IPS DF 6.9 (cell line): Measurements from ENCODE around the gene SELENON.

Experiments used
- DNase-seq: peaks from one replicate; pipeline ENCODE4 v3.0.0-alpha.2; 2013; ENCODE audit warnings: low read depth, low spot score
- H3K27ac ChIP-seq: one replicate; pipeline ENCODE4 v1.5.1; 2013; ENCODE audit warnings: low read length, control low read depth
- H3K27me3 ChIP-seq: 2 replicates; pipeline ENCODE4 v1.6.1; 2013; ENCODE audit warnings: mild to moderate bottlenecking, low read length; ENCODE audit not compliant: control insufficient read depth, insufficient read depth
- H3K36me3 ChIP-seq: 2 replicates; pipeline ENCODE4 v1.6.1; 2013; ENCODE audit warnings: low read length; ENCODE audit not compliant: control insufficient read depth, insufficient read depth
- H3K4me1 ChIP-seq: 2 replicates; pipeline ENCODE4 v1.6.1; 2013; ENCODE audit warnings: low read length; ENCODE audit not compliant: control insufficient read depth, insufficient read depth
- H3K4me3 ChIP-seq: 2 replicates; pipeline ENCODE4 v1.5.1; 2013; ENCODE audit warnings: mild to moderate bottlenecking, low read length
- H3K9me3 ChIP-seq: 2 replicates; pipeline ENCODE4 v1.6.1; 2013; ENCODE audit warnings: low read length, inconsistent platforms; ENCODE audit not compliant: control insufficient read depth, insufficient read depth
- WGBS: extraction: QIAGEN DNeasy Blood & Tissue Kit; methylation state at CpG from one replicate; pipeline ENCODE4 v1.1.7; 2013; ENCODE audit warnings: mixed read lengths, missing lambda C conversion rate; ENCODE audit not compliant: insufficient read length, insufficient coverage; 5-methylcytosine and 5-hydroxymethylcytosine counted together

SELENON gene

GRCh38 chr1:25848531-25848930 lies 48.5 kb downstream of the SELENON start:
- no peaks in the 10 kb centered on the region for H3K27me3 ChIP-seq
- H3K9me3 ChIP-seq: no peaks in the 10 kb centered on the region
- H3K36me3 ChIP-seq: no peaks in the 10 kb centered on the region
- no peak overlapping the region for H3K4me3 ChIP-seq
- H3K4me1 ChIP-seq: no peaks in the 10 kb centered on the region
- DNase-seq: no peak
- no CpG with 5 or more reads among the region's 1 CpG for WGBS
- H3K27ac ChIP-seq: no peak overlapping the region

DNA sequence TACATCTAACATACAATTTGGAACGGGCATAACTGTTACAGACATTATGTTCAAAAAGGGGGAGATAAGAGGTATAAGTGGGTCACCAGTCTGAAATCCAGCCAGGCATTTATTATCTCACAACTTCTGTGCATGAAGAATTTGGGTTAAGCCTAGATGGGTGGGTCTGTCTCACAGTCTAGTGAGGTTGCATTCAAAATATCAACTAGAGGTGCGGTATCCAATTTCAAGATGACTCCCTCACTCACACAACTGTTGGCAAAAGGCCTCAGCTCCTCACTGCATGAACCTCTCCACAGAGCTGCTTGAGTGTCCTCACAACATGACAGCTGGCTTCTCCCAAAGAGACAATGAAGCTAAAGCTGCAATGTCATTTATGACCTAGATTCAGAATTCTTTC lies 54.6 kb downstream of the SELENON start:
- Histone ChIP-seq H3K36me3 (no peaks in the 10 kb centered on the region), H3K4me1 (no peaks in the 10 kb centered on the region), H3K27ac (no peak overlapping the region), H3K4me3 (no peak overlapping the region), H3K27me3 (no peaks in the 10 kb centered on the region), H3K9me3 (no peaks in the 10 kb centered on the region)
- no peak for DNase-seq
- WGBS: no CpG with 5 or more reads among the region's 2 CpGs

DNA sequence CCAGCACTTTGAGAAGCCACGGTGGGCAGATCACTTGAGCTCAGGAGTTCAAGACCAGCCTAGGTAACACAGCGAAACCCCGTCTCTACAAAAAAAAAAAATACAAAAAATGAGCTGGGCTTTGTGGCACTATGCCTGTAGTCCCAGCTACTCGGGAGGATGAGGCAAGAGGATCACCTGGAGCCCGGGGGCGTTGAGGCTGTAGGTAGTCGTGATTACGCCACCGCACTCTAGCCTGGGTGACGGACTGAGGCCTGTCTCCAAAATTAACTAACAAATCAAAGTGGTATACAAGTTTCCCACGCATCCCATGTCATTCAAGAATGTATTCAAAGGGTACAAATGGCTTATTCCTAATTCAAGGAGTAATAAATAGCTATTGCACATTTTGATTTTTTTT lies 56.9 kb downstream of the SELENON start:
- Histone ChIP-seq H3K27me3 (no peaks in the 10 kb centered on the region), H3K4me1 (no peaks in the 10 kb centered on the region), H3K27ac (no peak overlapping the region), H3K4me3 (no peak overlapping the region), H3K9me3 (no peaks in the 10 kb centered on the region), H3K36me3 (no peaks in the 10 kb centered on the region)
- whole genome bisulfite sequencing: no CpG with 5 or more reads among the region's 11 CpGs
- no peak for DNase-seq

- Histone ChIP-seq H3K4me3 (peak overlapping the region; percentile 60; the same call in 1 of the 2 replicates), H3K36me3 (no peaks in the 10 kb centered on the region), H3K27ac (no peak overlapping the region), H3K9me3 (no peaks in the 10 kb centered on the region), H3K27me3 (no peaks in the 10 kb centered on the region), H3K4me1 (no peaks in the 10 kb centered on the region)
- WGBS: no CpG with 5 or more reads among the region's 7 CpGs
- no peak for DNase-seq
These were observed 58.5 kb downstream of the SELENON start for GRCh38 chr1:25858494-25858893.

- no peak within 1 kb of the TSS for H3K27ac ChIP-seq
- no CpG with 5 or more reads among the region's 77 CpGs for WGBS
- no peaks in the 10 kb centered on the region for H3K9me3 ChIP-seq
- H3K27me3 ChIP-seq: no peaks in the 10 kb centered on the region
- H3K36me3 ChIP-seq: no peaks in the 10 kb centered on the region
- DNase-seq: no peak
- H3K4me1 ChIP-seq: no peaks in the 10 kb centered on the region
- H3K4me3 ChIP-seq: peak within 1 kb of the TSS; percentile 60
These were observed 59.2 kb downstream of the SELENON start, which contains the start of gene AUNIP for GRCh38 chr1:25858906-25859789. AUNIP (minus strand) TSS chr1:25859457; CDS start chr1:25859357, 100 bp downstream.

GRCh38 chr1:25861316-25862286 lies 61.6 kb downstream of the SELENON start:
- Histone ChIP-seq H3K27ac (no peak overlapping the region), H3K4me3 (no peak overlapping the region), H3K4me1 (no peaks in the 10 kb centered on the region), H3K27me3 (no peaks in the 10 kb centered on the region), H3K9me3 (no peaks in the 10 kb centered on the region), H3K36me3 (no peaks in the 10 kb centered on the region)
- no peak for DNase-seq
- no CpG with 5 or more reads among the region's 16 CpGs for WGBS

- WGBS: no CpG with 5 or more reads among the region's 20 CpGs
- Histone ChIP-seq H3K9me3 (no peaks in the 10 kb centered on the region), H3K4me1 (peaks cover 2% of the 10 kb centered on the region; the same call in 1 of the 2 replicates), H3K4me3 (no peak overlapping the region), H3K36me3 (no peaks in the 10 kb centered on the region), H3K27me3 (no peaks in the 10 kb centered on the region), H3K27ac (no peak overlapping the region)
- no peak for DNase-seq
These were observed 62.9 kb downstream of the SELENON start for GRCh38 chr1:25862785-25863485.

DNA sequence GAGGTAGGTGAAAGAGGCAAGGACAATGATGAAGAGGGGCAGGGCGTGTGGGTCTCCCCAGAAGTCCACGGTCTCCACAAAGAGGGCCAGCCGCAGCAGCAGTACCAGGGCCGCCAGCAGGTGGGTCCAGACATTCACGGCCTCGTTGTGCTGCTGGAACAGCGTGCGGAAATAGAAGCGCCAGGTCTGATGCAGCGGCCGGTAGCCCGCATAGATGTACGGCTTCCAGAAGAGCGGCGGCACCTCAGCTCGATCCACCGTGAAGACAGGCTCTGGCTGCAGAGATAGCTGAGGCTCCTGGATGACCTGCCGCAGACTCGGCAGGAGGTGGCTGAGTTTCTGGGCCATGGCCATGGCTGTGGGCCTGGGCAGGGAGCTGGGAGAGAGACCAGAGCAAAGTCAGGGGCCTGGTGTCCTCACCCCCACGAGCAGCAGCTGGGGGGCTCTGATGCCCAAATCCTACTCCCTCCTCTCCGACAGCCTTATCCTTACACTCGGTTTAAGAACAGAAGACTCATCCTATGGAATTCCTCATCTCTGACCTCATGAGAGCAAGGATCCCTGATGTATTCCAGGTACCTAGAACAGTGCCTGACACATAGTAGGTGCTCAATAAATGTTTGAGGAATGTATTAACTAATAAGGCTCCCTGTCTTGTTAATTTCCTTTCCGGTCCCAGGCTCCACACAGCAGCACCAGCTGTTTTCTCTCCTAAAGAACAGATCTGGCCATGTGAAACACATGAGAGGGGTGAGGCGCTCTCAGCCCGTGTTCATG lies 63.7 kb downstream of the SELENON start:
- no peaks in the 10 kb centered on the region for H3K9me3 ChIP-seq
- H3K36me3 ChIP-seq: no peaks in the 10 kb centered on the region
- H3K27ac ChIP-seq: no peak overlapping the region
- H3K27me3 ChIP-seq: no peaks in the 10 kb centered on the region
- H3K4me1 ChIP-seq: peaks cover 2% of the 10 kb centered on the region; the same call in 1 of the 2 replicates
- DNase-seq: no peak
- WGBS: no CpG with 5 or more reads among the region's 25 CpGs
- H3K4me3 ChIP-seq: no peak overlapping the region

- WGBS: no CpG with 5 or more reads among the region's 3 CpGs
- Histone ChIP-seq H3K27ac (no peak overlapping the region), H3K4me3 (no peak overlapping the region), H3K4me1 (peaks cover 2% of the 10 kb centered on the region; the same call in 1 of the 2 replicates), H3K27me3 (no peaks in the 10 kb centered on the region), H3K36me3 (no peaks in the 10 kb centered on the region), H3K9me3 (no peaks in the 10 kb centered on the region)
- DNase-seq: no peak
These were observed 64.4 kb downstream of the SELENON start for GRCh38 chr1:25864434-25864833.
